ENCODE data around the gene KCNB1.

KCNB1 gene

GRCh38 chr20:49404461-49404860 is 78.0 kb downstream of the KCNB1 start:
- Histone ChIP-seq H3K27ac (replicated peaks) (no peak overlapping the region), H3K4me3 (replicated peaks; ENCODE audit: insufficient read depth, low read length) (no peak overlapping the region), H3K27me3 (ENCODE audit: insufficient read depth, poor library complexity, severe bottlenecking) (no peaks in the 10 kb centered on the region)
- DNase-seq (ENCODE audit: low read depth in 1 of 2, low spot score in 1 of 2), result no peak
- TF ChIP-seq SPI1 (IDR thresholded peaks at IDR 0.05; ENCODE audit: borderline replicate concordance, low read depth) (no peak), POLR2AphosphoS5 (IDR thresholded peaks at IDR 0.05; ENCODE audit: low read depth) (no peak), CTCF (IDR thresholded peaks at IDR 0.05; ENCODE audit: insufficient read depth, low read length) (no peak), REST (IDR thresholded peaks at IDR 0.05; ENCODE audit: insufficient replicate concordance, low read depth) (no peak), GABPA (IDR thresholded peaks at IDR 0.05; ENCODE audit: low read depth) (no peak)

GRCh38 chr20:49403911-49404310 is 78.6 kb downstream of the KCNB1 start:
- DNase-seq (ENCODE audit: low read depth in 1 of 2, low spot score in 1 of 2), result no peak
- TF ChIP-seq SPI1 (IDR thresholded peaks at IDR 0.05; ENCODE audit: borderline replicate concordance, low read depth) (no peak), REST (IDR thresholded peaks at IDR 0.05; ENCODE audit: insufficient replicate concordance, low read depth) (no peak), CTCF (IDR thresholded peaks at IDR 0.05; ENCODE audit: insufficient read depth, low read length) (no peak), POLR2AphosphoS5 (IDR thresholded peaks at IDR 0.05; ENCODE audit: low read depth) (no peak), GABPA (IDR thresholded peaks at IDR 0.05; ENCODE audit: low read depth) (no peak)
- H3K4me3 ChIP-seq (replicated peaks; ENCODE audit: insufficient read depth, low read length), result no peak overlapping the region
- H3K27ac ChIP-seq (replicated peaks), result no peak overlapping the region
- no peaks in the 10 kb centered on the region for H3K27me3 ChIP-seq (ENCODE audit: insufficient read depth, poor library complexity, severe bottlenecking)

DNA sequence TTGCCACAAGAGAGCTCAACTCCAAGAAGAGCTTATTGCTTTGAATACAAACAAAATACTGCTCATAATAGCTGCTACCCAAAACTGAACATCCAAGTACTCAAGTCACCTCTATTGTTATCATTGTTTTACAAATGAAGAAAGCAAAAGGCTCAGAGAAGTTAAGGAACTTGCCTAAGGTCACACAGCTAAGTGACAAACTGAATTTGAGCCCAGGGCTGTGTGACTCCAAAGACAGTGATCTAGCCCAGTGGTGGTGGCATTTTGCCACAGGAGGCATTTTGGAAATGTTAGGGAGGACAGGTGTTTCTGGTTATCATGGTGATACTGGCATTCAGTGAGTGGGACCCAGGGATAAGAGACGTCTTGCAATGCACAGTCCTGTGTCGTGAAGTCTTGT is 79.5 kb downstream of the KCNB1 start:
- Histone ChIP-seq H3K27me3 (ENCODE audit: insufficient read depth, poor library complexity, severe bottlenecking) (no peaks in the 10 kb centered on the region), H3K27ac (replicated peaks) (no peak overlapping the region), H3K4me3 (replicated peaks; ENCODE audit: insufficient read depth, low read length) (no peak overlapping the region)
- TF ChIP-seq SPI1 (IDR thresholded peaks at IDR 0.05; ENCODE audit: borderline replicate concordance, low read depth) (no peak), REST (IDR thresholded peaks at IDR 0.05; ENCODE audit: insufficient replicate concordance, low read depth) (no peak), GABPA (IDR thresholded peaks at IDR 0.05; ENCODE audit: low read depth) (no peak), POLR2AphosphoS5 (IDR thresholded peaks at IDR 0.05; ENCODE audit: low read depth) (no peak), CTCF (IDR thresholded peaks at IDR 0.05; ENCODE audit: insufficient read depth, low read length) (no peak)
- DNase-seq (ENCODE audit: low read depth in 1 of 2, low spot score in 1 of 2), result no peak

Measured in HL-60 (cell line).